Measurements from ENCODE around the gene DAD1. TPM values are rescaled to one million over a fixed set of nuclear protein-coding genes. Genes with fewer than 3 reads are reported as not detected.
A peak's percentile ranks its signal among the peaks of the same experiment; 100 is the strongest.
"Not testable (repeated sequence)": the region's sequence is repeated elsewhere in the genome, so short reads cannot be mapped to it uniquely, and the experiment has no call there.

Gene DAD1
- total RNA-seq, 4 donors from 2014 or later = 52.0 to 173 (median 123) TPM

DNA sequence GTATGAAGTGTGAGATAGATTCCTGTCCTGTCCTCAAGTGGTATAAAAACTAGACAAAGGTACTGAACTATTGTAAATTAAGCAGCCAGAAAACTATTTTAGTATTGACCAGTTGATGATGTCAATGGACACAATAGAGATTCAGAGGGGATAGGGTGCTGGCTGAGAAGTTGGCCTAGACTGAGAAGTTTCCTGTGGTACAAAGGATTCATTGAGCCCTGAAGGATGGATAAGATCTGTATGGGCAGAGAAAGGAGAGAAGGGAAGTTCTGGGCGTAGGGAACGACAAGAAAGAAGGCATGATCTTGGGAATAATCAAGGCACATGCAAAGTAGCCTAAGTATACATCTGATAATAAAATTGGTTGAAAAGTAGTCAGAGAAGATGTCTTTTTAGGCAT is 44.6 kb downstream of the DAD1 start:
- Histone ChIP-seq H3K36me3 (no peaks in the 10 kb centered on the region), H3K27ac (peak overlapping the region; percentile 31 to 76 (median 68)), H3K9me3 (no peaks in the 10 kb centered on the region), H3K4me3 (no peak overlapping the region), H3K4me1 (peaks cover 0 to 23% (median 0%) of the 10 kb centered on the region in 4 donors), H3K27me3 (no peaks in the 10 kb centered on the region)
- DNase-seq = no peak
- TF ChIP-seq, protein P1, sequence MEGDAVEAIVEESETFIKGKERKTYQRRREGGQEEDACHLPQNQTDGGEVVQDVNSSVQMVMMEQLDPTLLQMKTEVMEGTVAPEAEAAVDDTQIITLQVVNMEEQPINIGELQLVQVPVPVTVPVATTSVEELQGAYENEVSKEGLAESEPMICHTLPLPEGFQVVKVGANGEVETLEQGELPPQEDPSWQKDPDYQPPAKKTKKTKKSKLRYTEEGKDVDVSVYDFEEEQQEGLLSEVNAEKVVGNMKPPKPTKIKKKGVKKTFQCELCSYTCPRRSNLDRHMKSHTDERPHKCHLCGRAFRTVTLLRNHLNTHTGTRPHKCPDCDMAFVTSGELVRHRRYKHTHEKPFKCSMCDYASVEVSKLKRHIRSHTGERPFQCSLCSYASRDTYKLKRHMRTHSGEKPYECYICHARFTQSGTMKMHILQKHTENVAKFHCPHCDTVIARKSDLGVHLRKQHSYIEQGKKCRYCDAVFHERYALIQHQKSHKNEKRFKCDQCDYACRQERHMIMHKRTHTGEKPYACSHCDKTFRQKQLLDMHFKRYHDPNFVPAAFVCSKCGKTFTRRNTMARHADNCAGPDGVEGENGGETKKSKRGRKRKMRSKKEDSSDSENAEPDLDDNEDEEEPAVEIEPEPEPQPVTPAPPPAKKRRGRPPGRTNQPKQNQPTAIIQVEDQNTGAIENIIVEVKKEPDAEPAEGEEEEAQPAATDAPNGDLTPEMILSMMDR (IDR thresholded peaks at IDR 0.05) = no peak

DNA sequence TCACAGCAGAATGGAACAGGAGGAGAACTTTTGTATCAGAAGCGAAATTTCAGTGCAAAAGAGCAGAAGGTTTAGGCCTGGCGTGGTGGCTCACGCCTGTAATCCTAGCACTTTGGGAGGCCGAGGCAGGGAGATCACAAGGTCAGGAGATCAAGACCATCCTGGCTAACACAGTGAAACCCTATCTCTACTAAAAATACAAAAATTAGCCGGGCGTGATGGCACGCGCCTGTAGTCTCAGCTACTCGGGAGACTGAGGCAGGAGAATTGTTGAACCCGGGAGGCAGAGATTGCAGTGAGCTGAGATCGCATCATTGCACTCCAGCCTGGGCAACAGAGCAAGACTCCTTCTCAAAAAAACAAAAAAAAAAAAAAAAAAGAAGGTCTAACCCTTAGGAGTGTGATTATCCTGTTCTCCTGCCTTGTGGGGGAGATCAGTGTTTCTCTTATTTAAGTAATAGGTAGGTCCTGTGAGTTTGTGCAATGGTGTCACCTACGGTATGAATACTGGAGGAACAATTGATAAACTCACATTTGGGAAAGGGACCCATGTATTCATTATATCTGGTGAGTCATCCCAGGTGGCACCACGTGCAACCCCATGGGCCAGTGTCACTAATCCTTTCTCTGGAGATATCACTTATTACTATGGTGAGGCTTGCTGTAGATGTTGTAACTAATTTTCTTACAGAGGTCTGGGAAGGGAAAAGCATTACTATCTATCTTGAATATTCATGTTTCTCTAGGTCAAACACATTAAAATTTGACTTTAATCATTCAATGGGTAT is 45.3 kb downstream of the DAD1 start:
- Histone ChIP-seq H3K27ac (peak overlapping the region in 3 of 4 donors; percentile 31 to 73 (median 63)), H3K4me1 (peaks cover 0 to 23% (median 0%) of the 10 kb centered on the region in 4 donors)
- not testable (repeated sequence) for H3K9me3 ChIP-seq, H3K4me3 ChIP-seq, H3K27me3 ChIP-seq, DNase-seq, H3K36me3 ChIP-seq

DNA sequence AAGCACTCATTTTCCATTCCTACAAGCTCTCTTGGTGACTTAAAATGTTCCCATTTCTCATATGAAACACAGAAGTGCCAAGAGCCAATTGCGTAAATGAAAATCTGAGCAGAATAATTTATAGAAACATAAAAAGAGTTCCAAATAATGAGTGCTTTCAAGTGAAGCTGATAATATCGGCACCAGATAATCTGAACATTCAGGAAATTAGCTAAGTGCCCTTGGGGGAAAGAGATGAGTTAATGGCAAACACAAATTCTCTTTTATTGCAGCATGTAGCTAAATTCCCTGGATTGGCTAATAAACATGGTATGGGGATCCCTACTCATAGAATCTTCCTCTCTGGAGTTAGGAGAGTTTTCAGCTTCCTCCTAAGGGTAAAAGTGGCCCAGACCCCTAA is 46.7 kb downstream of the DAD1 start:
- H3K27me3 ChIP-seq = no peaks in the 10 kb centered on the region
- peak overlapping the region in 2 of 4 donors; percentile 6 to 47 for H3K27ac ChIP-seq
- no peaks in the 10 kb centered on the region for H3K36me3 ChIP-seq
- H3K4me3 ChIP-seq = no peak overlapping the region
- DNase-seq = no peak
- peaks cover 0 to 13% (median 2%) of the 10 kb centered on the region in 4 donors for H3K4me1 ChIP-seq
- H3K9me3 ChIP-seq = no peaks in the 10 kb centered on the region
- TF ChIP-seq, protein P1 (IDR thresholded peaks at IDR 0.05) = no peak
- TF ChIP-seq POLR2A (IDR thresholded peaks at IDR 0.05) = no peak

DNA sequence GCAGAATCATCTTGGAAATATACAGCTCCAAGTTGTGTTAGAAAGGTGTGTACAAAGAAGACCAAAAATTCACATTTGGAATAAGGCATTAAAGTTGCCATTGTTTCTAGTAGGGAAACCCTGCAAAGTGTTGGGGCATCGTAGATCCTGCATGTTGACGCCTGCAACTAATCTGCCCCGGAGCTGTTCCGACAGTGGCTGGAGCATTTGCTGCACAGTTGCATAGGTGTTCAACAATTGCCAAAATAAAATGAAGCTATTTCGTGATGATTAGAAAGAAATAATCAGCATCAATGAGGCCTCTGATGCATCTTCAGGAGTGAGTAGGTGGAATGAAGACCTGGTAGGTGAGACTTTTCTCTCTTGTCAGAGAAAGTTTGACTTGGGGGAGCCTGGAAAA is 47.3 kb downstream of the DAD1 start:
- no peaks in the 10 kb centered on the region for H3K36me3 ChIP-seq
- no peaks in the 10 kb centered on the region for H3K27me3 ChIP-seq
- DNase-seq = no peak
- peaks cover 0 to 7% (median 2%) of the 10 kb centered on the region in 4 donors for H3K4me1 ChIP-seq
- peak overlapping the region in 2 of 4 donors; percentile 6 to 62 for H3K27ac ChIP-seq
- H3K9me3 ChIP-seq = no peaks in the 10 kb centered on the region
- TF ChIP-seq POLR2A (IDR thresholded peaks at IDR 0.05) = no peak
- TF ChIP-seq, protein P1 (IDR thresholded peaks at IDR 0.05) = no peak
- no peak overlapping the region for H3K4me3 ChIP-seq

DNA sequence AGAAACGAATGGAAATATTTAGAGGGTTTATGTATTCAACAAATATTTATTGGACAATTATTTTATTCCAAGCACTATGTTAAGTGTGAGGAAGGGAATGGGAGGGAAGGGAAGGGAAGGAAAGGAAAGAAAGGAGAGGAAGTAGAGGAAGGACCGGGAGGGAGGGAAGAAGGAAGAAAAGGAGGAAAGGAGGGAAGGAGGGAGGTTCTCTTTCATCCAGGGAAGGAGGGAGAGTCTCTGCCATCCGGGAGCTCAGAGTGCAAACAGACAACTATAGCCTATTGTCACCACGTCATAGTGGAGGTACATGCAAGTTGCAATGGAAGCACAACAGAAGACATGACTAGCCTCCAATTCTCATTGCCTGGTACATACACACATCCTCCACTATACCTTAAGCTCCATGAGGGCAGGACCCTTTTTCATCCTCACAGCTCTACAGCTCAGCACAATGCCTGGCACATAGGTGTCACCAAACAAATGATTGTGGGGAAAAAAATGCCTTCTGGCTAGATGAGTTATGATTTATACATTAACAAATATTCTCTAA is 48.1 kb downstream of the DAD1 start:
- TF ChIP-seq, protein P1 (IDR thresholded peaks at IDR 0.05) = no peak
- no peak for TF ChIP-seq POLR2A (IDR thresholded peaks at IDR 0.05)

DNA sequence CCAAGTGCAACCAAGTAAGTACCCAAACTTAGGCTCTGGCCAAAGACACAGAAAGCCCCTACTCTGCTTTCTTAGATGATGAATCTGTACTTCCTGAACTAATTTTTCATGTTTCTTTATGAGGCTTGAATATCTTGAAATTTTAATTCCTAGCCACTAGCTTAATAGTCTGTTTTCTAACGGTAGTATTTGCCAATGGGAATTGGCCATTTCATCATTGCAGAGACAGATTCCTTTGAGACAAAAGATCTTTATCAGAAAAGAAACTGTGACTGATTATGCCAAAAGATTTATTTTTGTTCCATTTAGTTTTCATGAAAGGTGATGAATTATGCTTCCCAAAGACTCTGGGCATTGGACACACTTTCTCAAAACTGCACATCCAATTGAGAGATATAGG is 48.7 kb downstream of the DAD1 start:
- Histone ChIP-seq H3K9me3 (no peaks in the 10 kb centered on the region), H3K27me3 (no peaks in the 10 kb centered on the region), H3K27ac (peak overlapping the region in 2 of 4 donors; percentile 62 to 75), H3K36me3 (no peaks in the 10 kb centered on the region), H3K4me3 (no peak overlapping the region), H3K4me1 (peaks cover 0 to 5% (median 0%) of the 10 kb centered on the region in 4 donors)
- TF ChIP-seq, protein P1 (IDR thresholded peaks at IDR 0.05) = no peak
- no peak for TF ChIP-seq POLR2A (IDR thresholded peaks at IDR 0.05)
- DNase-seq = no peak

More for the DNA sequence above, 48.1 kb downstream of the DAD1 start:
- no peaks in the 10 kb centered on the region for H3K36me3 ChIP-seq
- no peaks in the 10 kb centered on the region for H3K9me3 ChIP-seq
- H3K4me1 ChIP-seq = peaks cover 0 to 5% (median under 1%) of the 10 kb centered on the region in 4 donors
- no peak overlapping the region for H3K4me3 ChIP-seq
- DNase-seq = no peak
- H3K27ac ChIP-seq = peak overlapping the region in 2 of 4 donors; percentile 44 to 62
- H3K27me3 ChIP-seq = no peaks in the 10 kb centered on the region
